OCI-LY1 (cell line): ENCODE data around the gene COPRS.

ENCODE experiments used
- EZH2 ChIP-seq: fragments of 200-600 bp; sonication (generic), shearing (Covaris generic); IDR thresholded peaks from 2 replicates; pipeline ENCODE4 v1.8.0; 2017; ENCODE audit warnings: borderline replicate concordance, mixed run types, mild to moderate bottlenecking, antibody characterized with exemption, low read length, moderate library complexity, mixed read lengths
- TF ChIP-seq, protein P1 (sequence below): fragments of 200-600 bp; sonication (generic), shearing (Covaris generic); IDR thresholded peaks from 2 replicates; pipeline ENCODE4 v1.5.1; 2017; ENCODE audit warnings: mild to moderate bottlenecking, antibody characterized with exemption, low read length, moderate library complexity, mixed read lengths

DNA sequence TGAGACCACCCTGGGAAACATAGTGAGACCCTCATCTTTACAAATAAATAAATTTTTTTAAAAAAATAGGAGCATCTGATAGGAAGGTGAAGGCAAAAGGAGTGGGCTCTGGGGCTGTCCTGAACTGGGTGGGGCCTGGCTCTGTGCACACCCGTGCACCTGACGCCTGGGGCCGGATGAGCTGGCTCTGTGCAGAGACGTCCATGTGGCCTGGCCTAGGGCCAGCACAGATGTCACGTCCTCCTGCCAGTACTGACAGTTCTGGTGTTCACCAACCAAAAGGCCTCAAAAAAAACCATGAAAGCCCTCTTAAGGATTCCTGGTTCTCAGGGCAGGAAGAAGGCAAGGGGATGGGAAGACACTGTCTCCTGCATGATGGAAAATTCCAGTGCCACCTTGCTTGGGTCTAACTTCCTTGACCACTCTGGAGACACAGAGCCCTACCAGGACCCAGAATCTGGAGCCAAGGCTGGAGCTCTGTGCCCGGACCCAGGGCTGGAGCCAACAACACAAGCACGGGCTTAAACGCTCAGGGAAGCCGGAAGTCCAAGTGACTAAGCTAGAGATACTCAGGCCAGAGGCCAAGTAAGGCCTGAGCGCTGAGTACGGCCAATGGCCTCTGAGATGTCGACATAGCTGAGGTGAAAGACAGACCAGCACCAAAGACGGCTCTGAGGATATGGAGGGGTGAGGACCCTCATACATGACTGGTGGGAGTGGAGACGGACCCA lies 32.9 kb downstream of the COPRS start:
- TF ChIP-seq, protein P1, sequence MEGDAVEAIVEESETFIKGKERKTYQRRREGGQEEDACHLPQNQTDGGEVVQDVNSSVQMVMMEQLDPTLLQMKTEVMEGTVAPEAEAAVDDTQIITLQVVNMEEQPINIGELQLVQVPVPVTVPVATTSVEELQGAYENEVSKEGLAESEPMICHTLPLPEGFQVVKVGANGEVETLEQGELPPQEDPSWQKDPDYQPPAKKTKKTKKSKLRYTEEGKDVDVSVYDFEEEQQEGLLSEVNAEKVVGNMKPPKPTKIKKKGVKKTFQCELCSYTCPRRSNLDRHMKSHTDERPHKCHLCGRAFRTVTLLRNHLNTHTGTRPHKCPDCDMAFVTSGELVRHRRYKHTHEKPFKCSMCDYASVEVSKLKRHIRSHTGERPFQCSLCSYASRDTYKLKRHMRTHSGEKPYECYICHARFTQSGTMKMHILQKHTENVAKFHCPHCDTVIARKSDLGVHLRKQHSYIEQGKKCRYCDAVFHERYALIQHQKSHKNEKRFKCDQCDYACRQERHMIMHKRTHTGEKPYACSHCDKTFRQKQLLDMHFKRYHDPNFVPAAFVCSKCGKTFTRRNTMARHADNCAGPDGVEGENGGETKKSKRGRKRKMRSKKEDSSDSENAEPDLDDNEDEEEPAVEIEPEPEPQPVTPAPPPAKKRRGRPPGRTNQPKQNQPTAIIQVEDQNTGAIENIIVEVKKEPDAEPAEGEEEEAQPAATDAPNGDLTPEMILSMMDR = no peak
- no peak for TF ChIP-seq EZH2
